Endodermal cell (in vitro differentiated cells): ENCODE results near the gene TTLL11. TPM values are rescaled to one million over a fixed set of nuclear protein-coding genes. Genes with fewer than 3 reads are reported as not detected.

Source experiments
- DNase-seq: peaks from one replicate; pipeline ENCODE4 v3.0.0-alpha.2; 2017
- H3K27ac ChIP-seq: 2 replicates; pipeline ENCODE4 v1.5.1; 2013; ENCODE audit warnings: mild to moderate bottlenecking, low read depth, low read length, moderate library complexity
- H3K27me3 ChIP-seq: 2 replicates; pipeline ENCODE4 v1.6.1; 2013; ENCODE audit warnings: mild to moderate bottlenecking, low read length, moderate library complexity; ENCODE audit not compliant: insufficient read depth, control insufficient read depth, poor library complexity, severe bottlenecking
- H3K36me3 ChIP-seq: 2 replicates; pipeline ENCODE4 v1.7.0; 2013; ENCODE audit warnings: mild to moderate bottlenecking, low read length, moderate library complexity; ENCODE audit not compliant: control insufficient read depth, insufficient read depth
- H3K4me1 ChIP-seq: one replicate; pipeline ENCODE4 v1.7.0; 2013; ENCODE audit warnings: low read length; ENCODE audit not compliant: control insufficient read depth, insufficient read depth
- H3K4me3 ChIP-seq: 2 replicates; pipeline ENCODE4 v1.5.1; 2013; ENCODE audit warnings: mild to moderate bottlenecking, low read length, moderate library complexity
- H3K9ac ChIP-seq: 2 replicates; pipeline ENCODE4 v1.6.1; 2013; ENCODE audit warnings: mild to moderate bottlenecking, low read length, moderate library complexity; ENCODE audit not compliant: poor library complexity, severe bottlenecking; ENCODE audit errors: extremely low read depth
- H3K9me3 ChIP-seq: 2 replicates; pipeline ENCODE4 v1.6.1; 2013; ENCODE audit warnings: mild to moderate bottlenecking, low read length, moderate library complexity; ENCODE audit not compliant: control insufficient read depth
- H3K27ac Mint-ChIP-seq: 2 replicates; pipeline ENCODE4 v1.8.0; 2020; ENCODE audit warnings: mixed read lengths
- H3K27me3 Mint-ChIP-seq: 2 replicates; pipeline ENCODE4 v1.8.0; 2021; ENCODE audit warnings: mild to moderate bottlenecking, mixed read lengths; ENCODE audit not compliant: insufficient read depth
- H3K36me3 Mint-ChIP-seq: 2 replicates; pipeline ENCODE4 v1.8.0; 2020; ENCODE audit warnings: low read depth, mixed read lengths
- H3K4me1 Mint-ChIP-seq: 2 replicates; pipeline ENCODE4 v1.8.0; 2020; ENCODE audit warnings: mixed read lengths
- H3K4me3 Mint-ChIP-seq: 2 replicates; pipeline ENCODE4 v1.8.0; 2020; ENCODE audit warnings: mild to moderate bottlenecking, moderate library complexity, mixed read lengths
- H3K9me3 Mint-ChIP-seq: 2 replicates; pipeline ENCODE4 v1.8.0; 2020; ENCODE audit warnings: mild to moderate bottlenecking, mixed read lengths
- CTCF ChIP-seq: fragments of 200-600 bp; sonication (generic); conservative IDR thresholded peaks from 2 replicates; pipeline ENCODE4 v1.5.0; 2021; ENCODE audit warnings: antibody characterized with exemption, mild to moderate bottlenecking
- WGBS, 2 experiments: methylation state at CpG; one replicate each; pipeline versions ENCODE4 v1.1.5 to v1.1.7; 2013; ENCODE audit warnings: missing lambda C conversion rate in 2 of 2, mixed read lengths in 1 of 2; ENCODE audit not compliant: insufficient coverage in 1 of 2, insufficient read length in 1 of 2; 5-methylcytosine and 5-hydroxymethylcytosine counted together
- total RNA-seq, 2 donors: library from RNA; stranded (reverse); fragmentation: NEBNext Ultra II Directional in 1 of 2; extraction: Animal tissue kit (Norgen Biotek cat#: 25700) in 1 of 2; gene quantifications; 2 replicates in 1 of 2; 3 replicates in 1 of 2; pipeline ENCODE4 v1.2.1, GENCODE V29; 2021

Gene TTLL11
- total RNA-seq, 2 donors from 2014 or later: 0.68 TPM; not detected in 1

- no peaks in the 10 kb centered on the region for H3K9me3 Mint-ChIP-seq
- 17 to 26% methylated on average over 25 to 64 of the region's 64 CpGs for WGBS, 2 experiments
- H3K36me3 Mint-ChIP-seq: no peaks in the 10 kb centered on the region
- H3K4me1 ChIP-seq: peaks cover 2% of the 10 kb centered on the region
- H3K4me3 Mint-ChIP-seq: peak overlapping the region; percentile 65
- H3K4me3 ChIP-seq: peak overlapping the region; percentile 68
- H3K27ac Mint-ChIP-seq: peak overlapping the region; percentile 82
- no peak overlapping the region for H3K27ac ChIP-seq
- peaks cover 20% of the 10 kb centered on the region for H3K4me1 Mint-ChIP-seq
- H3K36me3 ChIP-seq: no peaks in the 10 kb centered on the region
- peaks cover 53% of the 10 kb centered on the region for H3K27me3 Mint-ChIP-seq
- H3K27me3 ChIP-seq: peaks cover 38% of the 10 kb centered on the region
- peak overlapping the region; percentile 41 for H3K9ac ChIP-seq
- H3K9me3 ChIP-seq: no peaks in the 10 kb centered on the region
- no peak for TF ChIP-seq CTCF
- DNase-seq: no peak
These were observed 33.5 kb upstream of the TTLL11 start for GRCh38 chr9:122126331-122127261.

- H3K9ac ChIP-seq: peak overlapping the region; percentile 41
These were observed 32.6 kb upstream of the TTLL11 start for GRCh38 chr9:122125509-122126330.

More at GRCh38 chr9:122125509-122126330, 32.6 kb upstream of the TTLL11 start:
- no peaks in the 10 kb centered on the region for H3K9me3 Mint-ChIP-seq
- H3K27me3 Mint-ChIP-seq: peaks cover 51% of the 10 kb centered on the region
- Histone ChIP-seq H3K27me3 (peaks cover 43% of the 10 kb centered on the region), H3K36me3 (no peaks in the 10 kb centered on the region), H3K9me3 (no peaks in the 10 kb centered on the region), H3K4me3 (no peak overlapping the region), H3K27ac (no peak overlapping the region), H3K4me1 (peaks cover 2% of the 10 kb centered on the region)
- H3K4me1 Mint-ChIP-seq: peaks cover 11% of the 10 kb centered on the region
- H3K36me3 Mint-ChIP-seq: no peaks in the 10 kb centered on the region
- no peak for TF ChIP-seq CTCF
- DNase-seq: peak; percentile 87
- peak overlapping the region; percentile 65 for H3K4me3 Mint-ChIP-seq
- 43 to 54% methylated on average over 11 to 21 of the region's 21 CpGs for WGBS, 2 experiments
- H3K27ac Mint-ChIP-seq: peak overlapping the region; percentile 82
